Lower leg skin (tissue), 3 donors: ENCODE measurements around the gene FYB2.

Experiments used
- CTCF ChIP-seq, 3 donors: fragments of 450-650 bp; IDR thresholded peaks; one replicate each; pipeline ENCODE4 v1.5.1; 2016; ENCODE audit warnings: antibody characterized with exemption in 3 of 3, mild to moderate bottlenecking in 3 of 3, moderate library complexity in 2 of 3
- POLR2A ChIP-seq, 2 donors: fragments of 450-650 bp; IDR thresholded peaks; one replicate each; pipeline ENCODE4 v1.6.1; 2016 to 2017; ENCODE audit warnings: antibody characterized with exemption in 2 of 2, mild to moderate bottlenecking in 1 of 2, moderate library complexity in 1 of 2

- TF ChIP-seq CTCF (IDR thresholded peaks at IDR 0.05) (no peak), POLR2A (IDR thresholded peaks at IDR 0.05) (no peak)
These were observed 64.3 kb downstream of the FYB2 start for GRCh38 chr1:56754708-56755479.
